Dermis blood vessel endothelial cell (primary cell): ENCODE results near the gene SMPD4. TPM values are rescaled to one million over a fixed set of nuclear protein-coding genes. Genes with fewer than 3 reads are reported as not detected.
"Not testable (repeated sequence)": the region's sequence is repeated elsewhere in the genome, so short reads cannot be mapped to it uniquely, and the experiment has no call there.

Experiments used
- DNase-seq: peaks from one replicate; pipeline ENCODE4 v3.0.0; 2010
- total RNA-seq: library from RNA; depleted of rRNA; stranded (reverse); fragments of >200 nt; gene quantifications from 2 replicates; pipeline ENCODE4 v1.2.3, GENCODE V29; 2014

The SMPD4 gene
- total RNA-seq: 13.8 and 37.0 TPM in 2 replicates

- DNase-seq: peak; percentile 97
These were observed at the start of gene SMPD4 for GRCh38 chr2:130181325-130181879. TSS of gene SMPD4 (minus strand) at chr2:130181602. CDS start at chr2:130176592, 5,010 bp downstream.

- not testable (repeated sequence) for DNase-seq
These were observed 49.5 kb upstream of the SMPD4 start for GRCh38 chr2:130230907-130231306.

GRCh38 chr2:130230376-130230775, 49.0 kb upstream of the SMPD4 start:
- not testable (repeated sequence) for DNase-seq

DNA sequence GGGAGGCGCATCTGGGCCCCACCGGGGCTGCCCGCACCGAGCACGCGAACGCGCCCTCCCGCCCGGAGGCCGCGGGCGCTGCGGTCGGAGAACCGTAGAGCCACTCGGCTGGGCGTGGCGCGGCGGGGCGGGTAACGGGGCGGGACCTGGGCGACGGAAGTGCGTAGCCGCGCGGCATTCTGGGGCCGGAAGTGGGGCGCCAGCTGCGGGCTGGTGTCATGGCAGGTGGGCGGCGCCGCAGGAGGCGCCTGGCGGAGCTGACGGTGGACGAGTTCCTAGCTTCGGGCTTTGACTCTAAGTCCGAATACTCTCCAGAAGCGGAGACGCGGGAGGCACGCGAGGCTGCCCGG, 47.7 kb upstream of the SMPD4 start:
- peak; percentile 5 for DNase-seq

- not testable (repeated sequence) for DNase-seq
These were observed 47.2 kb upstream of the SMPD4 start for GRCh38 chr2:130228467-130229160.

- DNase-seq: not testable (repeated sequence)
These were observed 46.6 kb upstream of the SMPD4 start for GRCh38 chr2:130228005-130228404.

GRCh38 chr2:130222523-130222922, 41.1 kb upstream of the SMPD4 start:
- not testable (repeated sequence) for DNase-seq

- not testable (repeated sequence) for DNase-seq
These were observed 39.1 kb upstream of the SMPD4 start for GRCh38 chr2:130220505-130220904.

- not testable (repeated sequence) for DNase-seq
These were observed 37.7 kb upstream of the SMPD4 start for GRCh38 chr2:130219147-130219546.

DNA sequence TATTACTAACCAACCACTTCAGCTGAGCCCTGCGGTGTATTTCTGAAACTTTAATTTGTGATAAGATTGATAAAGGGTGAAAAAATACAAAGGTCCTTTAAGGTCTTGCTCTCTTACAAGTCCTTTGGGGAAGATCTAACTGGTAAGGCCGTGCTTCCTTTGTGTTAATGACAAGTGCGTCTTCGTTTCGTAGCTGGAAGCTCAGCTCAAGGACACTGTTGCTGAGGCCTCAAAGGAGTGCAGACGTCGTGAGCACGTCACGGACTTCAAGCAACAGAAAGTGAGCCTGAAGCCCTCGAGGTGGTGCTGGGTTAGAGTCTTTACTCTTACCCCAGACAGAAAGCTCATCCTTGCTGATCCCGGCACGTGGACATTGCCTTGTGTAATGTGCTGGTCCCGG, 25.6 kb upstream of the SMPD4 start:
- not testable (repeated sequence) for DNase-seq

DNA sequence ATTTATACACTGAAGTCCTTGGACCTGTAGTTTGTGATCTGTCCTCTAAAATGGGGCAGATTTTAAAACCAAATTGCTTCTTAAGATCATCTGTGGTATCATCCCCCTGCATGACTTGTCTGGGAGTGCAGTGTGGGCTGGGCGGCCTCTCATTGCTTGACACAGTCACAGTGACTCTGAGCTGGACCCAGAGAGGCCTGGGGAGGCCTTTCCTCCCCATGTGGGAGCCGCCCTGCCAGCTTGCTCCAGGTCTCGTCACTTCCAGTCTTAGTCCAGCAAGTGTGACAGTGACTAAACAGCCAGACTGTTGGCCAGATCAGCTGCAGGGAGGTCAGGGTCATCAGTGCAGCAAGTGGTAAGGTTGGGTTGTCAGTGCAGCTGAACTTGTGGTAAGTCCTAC, 21.7 kb upstream of the SMPD4 start:
- not testable (repeated sequence) for DNase-seq

DNA sequence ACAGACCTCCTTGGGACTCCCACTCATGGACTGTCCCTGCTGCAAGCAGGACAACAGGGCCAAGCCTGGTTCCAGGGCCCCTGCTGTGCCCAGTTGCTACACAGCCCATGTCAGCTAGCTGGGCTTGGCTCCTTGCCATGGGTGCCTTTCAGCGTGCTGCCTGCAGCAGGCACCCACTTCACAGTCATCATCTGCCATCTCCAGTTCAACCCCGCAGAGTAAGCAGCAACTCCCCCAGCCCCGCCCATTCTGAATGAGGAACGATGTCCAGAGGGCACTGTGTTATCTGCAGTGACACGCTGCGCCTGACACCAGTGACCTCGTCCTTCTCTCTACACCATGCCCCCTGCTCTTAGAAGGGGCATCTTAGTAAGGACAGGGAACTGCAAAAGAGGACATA, 21.1 kb upstream of the SMPD4 start:
- not testable (repeated sequence) for DNase-seq

GRCh38 chr2:130198343-130198742, 16.9 kb upstream of the SMPD4 start, which contains the start of gene TUBA3E:
TSS of gene TUBA3E (minus strand) at chr2:130198439. CDS start at chr2:130198360, 79 bp downstream.
- no peak for DNase-seq

DNA sequence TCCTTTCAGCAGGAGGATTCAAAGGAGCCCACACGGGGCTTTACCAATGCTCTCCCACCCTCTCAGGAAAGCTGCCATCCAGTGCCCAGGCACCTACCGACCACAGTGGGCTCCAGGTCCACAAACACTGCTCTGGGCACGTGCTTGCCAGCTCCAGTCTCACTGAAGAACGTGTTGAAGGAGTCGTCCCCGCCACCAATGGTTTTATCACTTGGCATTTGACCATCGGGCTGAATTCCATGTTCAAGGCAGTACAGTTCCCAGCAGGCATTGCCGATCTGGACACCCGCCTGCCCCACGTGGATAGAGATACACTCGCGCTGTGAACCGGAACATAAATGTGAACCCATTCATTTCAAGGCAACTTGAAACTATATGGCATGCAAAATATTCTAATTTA, 14.7 kb upstream of the SMPD4 start:
- not testable (repeated sequence) for DNase-seq

DNA sequence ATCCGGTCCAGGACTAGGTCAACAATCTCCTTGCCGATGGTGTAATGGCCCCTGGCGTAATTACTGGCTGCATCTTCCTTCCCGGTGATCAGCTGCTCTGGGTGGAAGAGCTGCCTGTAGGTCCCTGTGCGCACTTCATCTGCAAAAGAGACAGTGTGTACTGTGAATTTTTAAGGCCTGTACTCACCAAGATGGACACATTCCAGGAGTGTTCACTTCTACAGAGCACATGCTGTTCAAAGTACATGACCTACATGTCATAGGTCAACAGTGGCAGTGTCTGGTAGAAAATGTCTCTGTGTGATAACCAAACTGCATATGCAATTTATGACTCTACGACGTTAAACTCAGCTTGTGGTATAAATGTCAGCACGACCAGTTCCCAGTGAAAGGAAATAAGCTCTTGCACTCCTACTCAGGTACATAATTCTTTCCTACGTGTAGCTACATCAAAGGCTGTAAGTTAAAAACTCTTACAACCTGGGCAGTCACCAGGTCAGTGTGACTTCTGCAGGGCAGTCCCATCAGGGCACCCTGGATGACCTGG, 13.8 kb upstream of the SMPD4 start:
- DNase-seq: not testable (repeated sequence)

DNA sequence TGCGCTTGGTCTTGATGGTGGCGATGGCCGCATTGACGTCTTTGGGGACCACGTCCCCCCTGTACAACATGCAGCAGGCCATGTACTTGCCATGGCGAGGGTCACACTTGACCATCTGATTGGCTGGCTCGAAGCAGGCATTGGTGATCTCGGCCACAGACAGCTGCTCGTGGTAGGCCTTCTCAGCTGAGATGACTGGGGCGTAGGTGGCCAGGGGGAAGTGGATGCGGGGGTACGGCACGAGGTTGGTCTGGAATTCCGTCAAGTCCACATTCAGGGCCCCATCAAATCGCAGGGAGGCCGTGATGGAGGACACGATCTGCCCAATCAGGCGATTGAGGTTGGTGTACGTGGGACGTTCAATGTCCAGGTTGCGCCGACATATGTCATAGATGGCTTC, 12.4 kb upstream of the SMPD4 start:
- DNase-seq: not testable (repeated sequence)

DNA sequence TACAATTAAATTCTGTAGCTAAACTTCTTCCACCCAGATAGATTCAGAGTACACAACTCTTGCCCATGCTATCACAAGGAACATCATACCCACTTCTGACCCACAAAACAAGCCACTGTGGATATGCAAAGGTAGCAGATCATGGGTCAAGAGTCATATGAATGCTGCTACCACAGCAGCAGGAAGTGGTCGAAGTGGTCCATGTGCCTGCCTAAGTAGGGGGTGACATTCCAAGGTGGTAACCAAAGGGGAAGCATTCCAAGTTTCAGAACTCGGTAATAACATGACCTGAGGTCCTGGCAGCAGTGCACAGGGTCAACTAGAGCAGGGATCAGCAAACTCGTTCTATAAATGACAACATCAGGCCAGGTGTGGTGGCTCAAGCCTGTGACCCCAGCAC, 11.0 kb upstream of the SMPD4 start:
- not testable (repeated sequence) for DNase-seq

- DNase-seq: not testable (repeated sequence)
These were observed 9.9 kb upstream of the SMPD4 start for GRCh38 chr2:130191319-130191718.

- no peak for DNase-seq
These were observed 8.8 kb upstream of the SMPD4 start for GRCh38 chr2:130190237-130190636.

DNA sequence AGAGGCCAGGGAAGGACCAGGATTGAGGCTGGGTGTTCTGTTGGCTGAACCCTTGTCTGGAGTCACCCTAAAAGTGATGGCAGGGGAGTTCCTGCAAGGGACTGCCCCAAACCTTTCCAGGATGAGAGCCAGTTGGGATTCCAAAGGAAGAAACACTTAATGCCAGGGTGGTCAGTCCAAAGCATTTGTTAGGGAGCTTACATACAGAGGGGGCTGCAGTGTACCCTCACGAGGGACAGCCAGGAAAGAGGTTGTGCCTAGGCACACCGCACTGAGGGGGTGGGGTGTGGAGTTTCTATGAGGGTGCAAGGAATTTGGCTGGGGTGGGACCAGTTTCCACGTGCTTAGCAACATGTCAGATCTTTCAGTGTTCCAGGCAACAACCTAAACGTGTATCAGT, 7.6 kb upstream of the SMPD4 start:
- not testable (repeated sequence) for DNase-seq

DNA sequence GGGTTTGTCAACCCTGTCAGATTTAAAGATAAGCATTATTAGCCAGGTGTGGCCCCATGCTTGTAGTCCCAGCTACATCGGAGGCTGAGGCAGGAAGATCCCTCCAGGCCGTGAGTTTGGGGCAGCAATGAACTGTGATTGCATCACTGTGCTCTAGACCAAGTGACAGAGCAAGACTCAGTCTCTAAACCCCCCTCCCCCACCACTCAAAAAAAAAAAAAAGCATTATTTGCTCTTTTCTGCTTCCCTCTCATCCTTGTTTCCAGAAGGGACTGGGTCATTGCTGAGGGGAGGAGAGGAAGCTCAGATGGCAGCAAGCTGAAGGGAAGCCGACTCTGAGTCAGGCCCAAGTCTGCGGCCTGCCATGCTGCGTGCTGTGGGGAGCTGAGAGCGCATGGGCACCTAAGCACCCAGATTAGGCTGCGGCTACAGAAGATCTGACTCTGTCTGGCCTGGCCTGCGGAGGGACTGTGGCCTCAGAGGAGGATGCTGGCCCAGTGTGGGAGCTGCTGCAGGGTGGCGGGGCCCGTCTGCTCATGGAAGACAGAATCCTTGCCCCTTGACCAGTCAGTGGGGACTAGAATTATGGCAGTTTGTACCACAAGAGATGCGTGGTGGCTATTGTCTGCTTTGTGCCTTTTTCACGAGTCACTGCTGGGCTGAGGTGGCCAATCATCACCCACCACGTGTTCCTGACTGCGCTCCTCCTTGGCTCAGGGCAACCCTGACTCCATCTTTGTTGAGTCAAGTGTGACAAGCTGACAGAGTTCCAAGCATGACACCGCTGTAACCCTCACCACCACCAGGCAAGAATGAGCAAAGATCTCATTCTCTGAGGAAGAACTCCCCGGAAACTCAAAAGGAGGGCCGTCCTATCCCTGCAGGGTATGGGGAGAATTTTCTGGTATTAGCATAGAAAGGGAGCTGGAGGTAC, 6.7 kb upstream of the SMPD4 start:
- not testable (repeated sequence) for DNase-seq

- no peak for DNase-seq
These were observed 5.9 kb upstream of the SMPD4 start for GRCh38 chr2:130187268-130187667.

DNA sequence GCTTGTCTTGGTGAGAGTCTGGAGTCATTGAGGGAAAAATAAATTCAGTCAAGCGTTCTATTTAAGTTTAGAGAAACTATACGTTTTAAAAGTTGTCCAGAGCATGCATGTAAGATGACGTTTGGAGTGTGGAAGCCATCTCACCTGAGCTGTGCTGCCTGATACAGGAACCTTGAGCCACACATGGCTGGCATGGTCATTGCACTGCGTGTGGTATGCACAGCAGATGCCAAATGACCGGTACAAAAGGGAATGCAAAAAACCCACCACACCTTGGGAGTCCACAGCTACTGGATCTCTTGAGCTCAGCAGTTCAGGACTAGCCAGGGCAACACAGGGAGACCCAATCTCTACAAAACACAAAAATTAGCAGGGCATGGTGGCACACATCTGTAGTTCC, 5.0 kb upstream of the SMPD4 start:
- DNase-seq: no peak
